H54 (cell line): ENCODE data around the gene KREMEN1.
"Not testable (repeated sequence)": the region's sequence is repeated elsewhere in the genome, so short reads cannot be mapped to it uniquely, and the experiment has no call there.

Experiments used
- DNase-seq: peaks from one replicate; pipeline ENCODE4 v3.0.0; 2011; ENCODE audit warnings: low spot score, mixed read lengths; ENCODE audit not compliant: insufficient read length
- FAIRE-seq: peaks from 3 replicates; lab custom pipeline; 2011; peaks lifted over from hg19 to GRCh38; lab: Jason Lieb, UNC
- POLR2A ChIP-seq: IDR thresholded peaks from 2 replicates; pipeline ENCODE4 v1.6.1; 2011; ENCODE audit warnings: low read depth, mild to moderate bottlenecking, low read length

Gene KREMEN1

GRCh38 chr22:29072979-29073617, at the start of gene KREMEN1:
KREMEN1 (plus strand) TSS chr22:29073035; CDS start chr22:29073131, 96 bp downstream.
- FAIRE-seq (no peak), DNase-seq (no peak)
- TF ChIP-seq POLR2A = no peak

- no peak for DNase-seq
Observed at GRCh38 chr22:29023172-29023796, 49.6 kb upstream of the KREMEN1 start.

GRCh38 chr22:29026579-29026978, 46.3 kb upstream of the KREMEN1 start:
- TF ChIP-seq POLR2A = no peak
- FAIRE-seq (no peak), DNase-seq (no peak)

More at GRCh38 chr22:29023172-29023796, 49.6 kb upstream of the KREMEN1 start:
- no peak for TF ChIP-seq POLR2A
- no peak for FAIRE-seq

- FAIRE-seq (no peak), DNase-seq (no peak)
- TF ChIP-seq POLR2A = no peak
Observed at GRCh38 chr22:29028468-29028867, 44.4 kb upstream of the KREMEN1 start.

GRCh38 chr22:29029202-29030000, 43.4 kb upstream of the KREMEN1 start:
- no peak for TF ChIP-seq POLR2A

GRCh38 chr22:29030016-29030617, 42.7 kb upstream of the KREMEN1 start:
- DNase-seq (no peak), FAIRE-seq (no peak)
- TF ChIP-seq POLR2A = no peak

More at GRCh38 chr22:29029202-29030000, 43.4 kb upstream of the KREMEN1 start:
- no peak for FAIRE-seq
- no peak for DNase-seq

GRCh38 chr22:29030618-29031226, 42.1 kb upstream of the KREMEN1 start:
- FAIRE-seq = no peak
- peak; percentile 67 for DNase-seq

GRCh38 chr22:29031227-29032011, 41.4 kb upstream of the KREMEN1 start:
- FAIRE-seq = peak; percentile 50
- TF ChIP-seq POLR2A = peak; percentile 17; the same call in 1 of the 2 replicates
- DNase-seq = peak; percentile 66

More at GRCh38 chr22:29030618-29031226, 42.1 kb upstream of the KREMEN1 start:
- no peak for TF ChIP-seq POLR2A

- no peak for TF ChIP-seq POLR2A
- DNase-seq (no peak), FAIRE-seq (no peak)
Observed at GRCh38 chr22:29032014-29032475, 40.8 kb upstream of the KREMEN1 start.

- no peak for DNase-seq
Observed at GRCh38 chr22:29032584-29032983, 40.3 kb upstream of the KREMEN1 start.

GRCh38 chr22:29037340-29037932, 35.4 kb upstream of the KREMEN1 start:
- FAIRE-seq (no peak), DNase-seq (no peak)
- TF ChIP-seq POLR2A = no peak

More at GRCh38 chr22:29032584-29032983, 40.3 kb upstream of the KREMEN1 start:
- no peak for FAIRE-seq
- TF ChIP-seq POLR2A = no peak

- TF ChIP-seq POLR2A = no peak
- DNase-seq (no peak), FAIRE-seq (no peak)
Observed at GRCh38 chr22:29039148-29039547, 33.7 kb upstream of the KREMEN1 start.

GRCh38 chr22:29039684-29040083, 33.2 kb upstream of the KREMEN1 start:
- not testable (repeated sequence) for FAIRE-seq

More at GRCh38 chr22:29039684-29040083, 33.2 kb upstream of the KREMEN1 start:
- DNase-seq = not testable (repeated sequence)
